GM12878 (cell line): ENCODE results near the gene TMEM72. TPM values are rescaled to one million over a fixed set of nuclear protein-coding genes. Genes with fewer than 3 reads are reported as not detected.

Experiments
- ATAC-seq: fragments of 200-7000 bp; cut with Tn5 transposase; 3 replicates; pipeline ENCODE4 v1.9.1; 2020; ENCODE audit warnings: mild to moderate bottlenecking, moderate library complexity
- BruUV-seq: library from RNA; stranded (reverse); fragments of 400-500 nt; replicated peaks from 2 replicates; lab custom pipeline; 2021; lab: Mats Ljungman, UMichigan
- CTCF ChIA-PET: fragments of 300-600 bp; sonication (Branson Sonifier 250); formaldehyde crosslinking; extraction: SDS; loops from one replicate; lab custom pipeline; 2021; ENCODE audit warnings: inconsistent platforms; lab: Yijun Ruan, JAX
- POLR2A ChIA-PET: fragments of 350-600 bp; formaldehyde crosslinking; extraction: SDS; loops from one replicate; lab custom pipeline; 2021; ENCODE audit warnings: inconsistent platforms; lab: Charles Lee
- RAD21 ChIA-PET: fragments of 300-600 bp; sonication (Branson Sonifier 250); formaldehyde crosslinking; loops from one replicate; lab custom pipeline; 2023; ENCODE audit warnings: antibody characterized with exemption; ENCODE audit not compliant: unreplicated experiment; lab: Charles Lee
- SMC1A ChIA-PET: fragments of 300-600 bp; sonication (Branson Sonifier 250); formaldehyde crosslinking; loops from one replicate; lab custom pipeline; 2023; ENCODE audit not compliant: unreplicated experiment, uncharacterized antibody; lab: Charles Lee
- DNase-seq: peaks from one replicate; pipeline ENCODE4 v3.0.0-alpha.2; 2011; ENCODE audit warnings: low read depth, low spot score
- FAIRE-seq: peaks from 3 replicates; lab custom pipeline; 2011; peaks lifted over from hg19 to GRCh38; lab: Jason Lieb, UNC
- H2AFZ ChIP-seq: 2 replicates; pipeline ENCODE4 v1.6.0; 2011; ENCODE audit warnings: low read depth, low read length, control low read depth; ENCODE audit not compliant: control insufficient read depth
- H3K27ac ChIP-seq: 2 replicates; pipeline ENCODE4 v1.5.1; 2011; ENCODE audit warnings: control low read depth; ENCODE audit not compliant: control insufficient read depth, insufficient read depth
- H3K27me3 ChIP-seq, 2 experiments: replicated peaks in 1 of 2; 2 replicates each; pipeline versions ENCODE4 v1.6.0 to v1.6.1; 2011; ENCODE audit warnings: low read length in 1 of 2; ENCODE audit not compliant: control insufficient read depth in 2 of 2, insufficient read depth in 2 of 2
- H3K36me3 ChIP-seq, 2 experiments: 2 replicates each; pipeline ENCODE4 v1.5.1; 2011; ENCODE audit warnings: low read length in 1 of 2; ENCODE audit not compliant: control insufficient read depth in 2 of 2, insufficient read depth in 2 of 2
- H3K4me1 ChIP-seq: 2 replicates; pipeline ENCODE4 v1.6.1; 2011; ENCODE audit warnings: mild to moderate bottlenecking, low read length, moderate library complexity, mixed read lengths; ENCODE audit not compliant: control insufficient read depth, insufficient read depth
- H3K4me2 ChIP-seq: 2 replicates; pipeline ENCODE4 v1.6.0; 2011; ENCODE audit warnings: control low read depth; ENCODE audit not compliant: control insufficient read depth, insufficient read depth
- H3K4me3 ChIP-seq: fragments of 200-600 bp; sonication (generic); 2 replicates; pipeline ENCODE4 v1.5.1; 2016
- H3K79me2 ChIP-seq: 2 replicates; pipeline ENCODE4 v1.6.0; 2011; ENCODE audit warnings: low read length; ENCODE audit not compliant: control insufficient read depth, insufficient read depth
- H3K9ac ChIP-seq: 2 replicates; pipeline ENCODE4 v1.8.0; 2011; ENCODE audit warnings: low read length, control low read depth, mixed read lengths; ENCODE audit not compliant: control insufficient read depth, insufficient read depth
- H3K9me3 ChIP-seq: replicated peaks from 3 replicates; pipeline ENCODE4 v1.5.1; 2011; ENCODE audit warnings: mild to moderate bottlenecking, low read length; ENCODE audit not compliant: control insufficient read depth, insufficient read depth
- H4K20me1 ChIP-seq: 2 replicates; pipeline ENCODE4 v1.6.0; 2011; ENCODE audit not compliant: control insufficient read depth, insufficient read depth
- ATF2 ChIP-seq: IDR thresholded peaks from 2 replicates; pipeline ENCODE4 v1.6.1; 2012; ENCODE audit warnings: low read length, inconsistent platforms
- HDAC6 ChIP-seq: fragments of 200-600 bp; sonication (generic); IDR thresholded peaks from one replicate; pipeline ENCODE4 v1.8.0; 2017; ENCODE audit warnings: antibody characterized with exemption; ENCODE audit not compliant: unreplicated experiment
- NFYA ChIP-seq: IDR thresholded peaks from 2 replicates; pipeline ENCODE4 v1.6.1; 2011; ENCODE audit warnings: low read depth, mild to moderate bottlenecking, low read length, improper control_type of control experiment, borderline replicate concordance
- RCOR1 ChIP-seq: conservative IDR thresholded peaks from 2 replicates; pipeline ENCODE4 v1.6.1; 2012; ENCODE audit warnings: low read depth, low read length, improper control_type of control experiment
- RFX5 ChIP-seq: IDR thresholded peaks from 2 replicates; pipeline ENCODE4 v1.6.1; 2011; ENCODE audit warnings: low read depth, low read length, improper control_type of control experiment
- ZNF274 ChIP-seq: IDR thresholded peaks from one replicate; pipeline ENCODE4 v1.8.0; 2011; ENCODE audit not compliant: insufficient read length, insufficient read depth
- WGBS: methylation state at CpG from one replicate; pipeline ENCODE4 v1.1.6; 2016; ENCODE audit warnings: low lambda C conversion rate; ENCODE audit not compliant: insufficient replicate concordance, insufficient coverage; ENCODE audit errors: missing lambda C conversion rate; 5-methylcytosine and 5-hydroxymethylcytosine counted together
- in situ Hi-C: fragments of 300-500 bp; cut with MboI; formaldehyde crosslinking; loops from 9 replicates; pipeline ENCODE4 v1.14.3; 2018; ENCODE audit warnings: mixed read lengths
- intact Hi-C: fragments of 100-400 bp; cut with micrococcal nuclease; formaldehyde crosslinking; loops from one replicate; pipeline ENCODE4 v1.14.2; 2022; ENCODE audit not compliant: unreplicated experiment
- polyA plus RNA-seq, 11 experiments: library from polyadenylated mRNA; depleted of rRNA in 4 of 11; unstranded in 6 of 11; stranded (reverse) in 5 of 11; fragments of >200 nt; fragmentation: Nextera tagmentation in 4 of 11; fragmentation: Illumina TruSeq in 1 of 11; extraction: Ambion mirVana in 4 of 11; extraction: Trizol in 1 of 11; gene quantifications; 1 replicate in 1 of 11; 2 replicates in 10 of 11; pipeline versions ENCODE4 v1.2.1 to v1.2.3, GENCODE V29; 2011 to 2016; ENCODE audit warnings: inconsistent platforms in 2 of 11, missing spikeins in 2 of 11, low read depth in 1 of 11
- total RNA-seq, 4 experiments: library from RNA; depleted of rRNA in 3 of 4; stranded (reverse); fragments of >200 nt in 3 of 4; fragmentation: Illumina TruSeq in 1 of 4; extraction: Trizol in 1 of 4; gene quantifications; 2 replicates each; pipeline versions ENCODE4 v1.2.1 to v1.2.3, GENCODE V29; 2013 to 2021
- TF ChIP-seq, protein P1 (sequence below): fragments of 450-650 bp; IDR thresholded peaks from 2 replicates; pipeline ENCODE4 v1.6.1; 2017; ENCODE audit warnings: antibody characterized with exemption, mild to moderate bottlenecking, moderate library complexity

TMEM72 gene
- total and polyA plus RNA-seq, 10 of the 15 experiments (the other 5 are each of a cell fraction or from before 2014, with no cell fraction given) = 0.12 TPM; not detected in 9

- DNase-seq (no peak), FAIRE-seq (no peak), ATAC-seq (no peak)
- H2AFZ ChIP-seq = no peak overlapping the region
- H3K27ac ChIP-seq = no peak overlapping the region
- ChIA-PET RAD21 (no interaction called here), SMC1A (no interaction called here), POLR2A (no interaction called here), CTCF (no interaction called here)
- no peaks in the 10 kb centered on the region for H3K4me1 ChIP-seq
- no TSS peak for BruUV-seq
- no peaks in the 10 kb centered on the region; a peak in 1 of 4 replicates for H3K27me3 ChIP-seq
- WGBS = 50% methylated on average over 1 of the region's 1 CpG
- H4K20me1 ChIP-seq = no peaks in the 10 kb centered on the region
- H3K9me3 ChIP-seq = no peaks in the 10 kb centered on the region
- no peak overlapping the region for H3K4me2 ChIP-seq
- in situ Hi-C loops = no loop called here
- H3K9ac ChIP-seq = no peak overlapping the region
- H3K4me3 ChIP-seq = no peak overlapping the region
- TF ChIP-seq ATF2 (no peak), RCOR1 (no peak), NFYA (no peak), HDAC6 (no peak), ZNF274 (no peak), RFX5 (no peak)
- TF ChIP-seq, protein P1, sequence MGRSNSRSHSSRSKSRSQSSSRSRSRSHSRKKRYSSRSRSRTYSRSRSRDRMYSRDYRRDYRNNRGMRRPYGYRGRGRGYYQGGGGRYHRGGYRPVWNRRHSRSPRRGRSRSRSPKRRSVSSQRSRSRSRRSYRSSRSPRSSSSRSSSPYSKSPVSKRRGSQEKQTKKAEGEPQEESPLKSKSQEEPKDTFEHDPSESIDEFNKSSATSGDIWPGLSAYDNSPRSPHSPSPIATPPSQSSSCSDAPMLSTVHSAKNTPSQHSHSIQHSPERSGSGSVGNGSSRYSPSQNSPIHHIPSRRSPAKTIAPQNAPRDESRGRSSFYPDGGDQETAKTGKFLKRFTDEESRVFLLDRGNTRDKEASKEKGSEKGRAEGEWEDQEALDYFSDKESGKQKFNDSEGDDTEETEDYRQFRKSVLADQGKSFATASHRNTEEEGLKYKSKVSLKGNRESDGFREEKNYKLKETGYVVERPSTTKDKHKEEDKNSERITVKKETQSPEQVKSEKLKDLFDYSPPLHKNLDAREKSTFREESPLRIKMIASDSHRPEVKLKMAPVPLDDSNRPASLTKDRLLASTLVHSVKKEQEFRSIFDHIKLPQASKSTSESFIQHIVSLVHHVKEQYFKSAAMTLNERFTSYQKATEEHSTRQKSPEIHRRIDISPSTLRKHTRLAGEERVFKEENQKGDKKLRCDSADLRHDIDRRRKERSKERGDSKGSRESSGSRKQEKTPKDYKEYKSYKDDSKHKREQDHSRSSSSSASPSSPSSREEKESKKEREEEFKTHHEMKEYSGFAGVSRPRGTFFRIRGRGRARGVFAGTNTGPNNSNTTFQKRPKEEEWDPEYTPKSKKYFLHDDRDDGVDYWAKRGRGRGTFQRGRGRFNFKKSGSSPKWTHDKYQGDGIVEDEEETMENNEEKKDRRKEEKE = no peak
- no peaks in the 10 kb centered on the region for H3K36me3 ChIP-seq
- intact Hi-C loops = no loop called here
- H3K79me2 ChIP-seq = no peaks in the 10 kb centered on the region
Observed at GRCh38 chr10:44891721-44892120, 19.4 kb upstream of the TMEM72 start.
